Activated CD4-positive, alpha-beta T cell treated with anti-CD3 and anti-CD28 coated beads for 1 hour (primary cell): ENCODE data around the gene ADAMTSL4.

Experiments used
- DNase-seq: peaks from one replicate; pipeline ENCODE4 v3.0.0-alpha.2; 2020

ADAMTSL4 gene

DNA sequence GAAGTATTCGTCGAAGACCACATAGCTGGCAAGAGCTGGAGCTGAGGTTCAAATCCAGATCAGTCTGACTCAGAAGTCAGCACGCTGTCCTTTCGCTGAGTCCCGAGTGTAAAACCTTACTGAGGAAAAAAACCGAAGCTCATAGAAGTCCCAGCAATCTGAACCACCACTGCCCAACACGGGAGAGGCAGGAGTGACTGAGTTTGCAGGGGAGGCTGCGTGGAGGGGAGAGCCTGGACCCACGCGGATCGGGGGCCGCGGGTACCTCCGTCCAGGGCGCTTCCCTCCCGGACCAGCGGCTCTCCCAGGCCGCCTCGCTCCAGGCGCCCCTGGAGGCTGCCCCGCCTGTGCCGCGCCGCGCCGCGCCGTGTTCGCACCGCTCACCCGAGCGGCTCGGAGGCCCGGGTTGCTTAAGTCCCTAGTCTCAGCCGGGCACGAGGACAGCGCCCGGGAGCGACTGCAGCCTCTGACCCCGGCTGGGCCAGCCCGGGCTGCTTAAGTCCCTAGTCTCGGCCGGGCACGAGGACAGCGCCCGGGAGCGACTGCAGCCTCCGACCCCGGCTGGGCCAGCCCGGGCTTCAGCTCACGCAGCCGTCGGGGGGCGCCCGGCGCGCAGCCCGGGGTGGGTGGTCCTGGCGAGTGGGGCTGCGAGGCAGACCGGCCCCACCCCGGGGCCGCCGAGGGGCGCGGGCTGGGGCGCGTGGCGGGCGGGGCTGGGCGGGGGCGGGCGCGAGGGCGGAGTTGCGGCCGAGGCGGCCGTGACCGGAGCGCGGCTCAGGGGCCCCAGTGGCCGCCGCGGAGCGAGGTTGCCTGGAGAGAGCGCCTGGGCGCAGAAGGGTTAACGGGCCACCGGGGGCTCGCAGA lies at the start of gene ADAMTSL4:
Gene ADAMTSL4, plus strand, starts transcription at position 777 of the 864 bp plus-strand sequence. CDS start 2,881 bp downstream, outside the sequence.
- peak; percentile 31 for DNase-seq

DNA sequence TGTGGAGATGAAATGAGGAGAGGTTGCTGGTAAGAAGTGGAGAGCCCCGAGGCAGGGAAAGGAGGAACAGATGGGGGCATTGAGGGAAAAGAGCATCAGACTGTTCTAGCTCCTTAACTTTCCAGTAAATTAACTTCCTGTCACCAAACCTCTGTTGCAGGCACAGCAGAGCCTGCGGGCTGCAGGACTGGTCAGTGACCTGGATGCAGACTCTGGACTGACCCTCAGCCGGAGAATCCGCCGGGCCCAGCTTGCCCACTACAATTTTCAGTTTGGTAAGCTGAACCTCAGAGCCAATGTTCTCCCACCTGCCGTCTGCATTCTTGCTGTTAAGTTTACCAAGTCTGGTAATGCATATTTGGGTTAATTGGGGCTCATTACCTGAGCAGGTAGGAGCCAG lies 43.8 kb upstream of the ADAMTSL4 start:
- no peak for DNase-seq

DNA sequence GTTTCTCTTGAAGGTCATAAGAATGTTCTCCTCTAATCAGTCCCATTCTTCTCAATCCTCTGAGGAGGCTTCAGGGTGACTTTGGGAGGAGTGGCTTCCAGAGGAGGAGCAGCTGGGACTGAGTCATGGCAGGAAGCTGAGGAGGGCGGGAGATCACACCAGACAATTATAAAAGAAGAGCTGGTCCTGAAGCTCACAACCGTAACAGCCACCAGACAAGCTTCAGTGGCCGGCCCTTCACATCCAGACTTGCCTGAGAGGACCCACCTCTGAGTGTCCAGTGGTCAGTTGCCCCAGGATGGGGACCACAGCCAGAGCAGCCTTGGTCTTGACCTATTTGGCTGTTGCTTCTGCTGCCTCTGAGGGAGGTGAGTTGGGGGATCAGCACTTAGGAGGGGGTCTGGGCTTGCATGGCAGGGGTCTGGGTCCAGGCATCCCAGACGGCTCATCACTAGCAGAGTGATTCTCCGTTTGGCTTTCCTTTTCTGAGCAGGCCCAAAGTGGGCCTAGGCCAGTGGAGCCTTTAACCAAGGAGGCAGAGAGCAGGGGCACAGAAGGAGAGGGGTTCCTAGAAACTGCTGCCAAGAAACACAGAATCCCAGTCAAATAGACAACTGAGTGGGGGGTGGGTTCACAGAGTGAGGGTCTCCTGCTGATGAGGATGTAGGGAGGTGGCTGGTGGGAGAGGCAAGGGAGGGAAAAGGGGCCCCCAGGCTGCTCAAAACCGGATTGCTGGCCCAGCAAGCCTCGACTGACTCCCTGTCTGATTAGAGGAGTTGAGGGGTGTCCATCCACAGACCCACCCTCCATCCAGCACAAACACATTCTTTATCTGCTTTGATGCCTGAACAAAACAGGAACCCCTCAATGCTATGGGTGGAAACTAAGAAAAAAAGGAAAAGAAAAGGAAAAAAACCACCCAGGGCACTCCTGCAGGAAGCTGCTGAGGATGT lies 41.0 kb upstream of the ADAMTSL4 start, which contains the start of gene ECM1:
Gene ECM1, plus strand, starts transcription at position 198 of the 953 bp plus-strand sequence. Its CDS starts 101 bp downstream, at position 299.
- no peak for DNase-seq

DNA sequence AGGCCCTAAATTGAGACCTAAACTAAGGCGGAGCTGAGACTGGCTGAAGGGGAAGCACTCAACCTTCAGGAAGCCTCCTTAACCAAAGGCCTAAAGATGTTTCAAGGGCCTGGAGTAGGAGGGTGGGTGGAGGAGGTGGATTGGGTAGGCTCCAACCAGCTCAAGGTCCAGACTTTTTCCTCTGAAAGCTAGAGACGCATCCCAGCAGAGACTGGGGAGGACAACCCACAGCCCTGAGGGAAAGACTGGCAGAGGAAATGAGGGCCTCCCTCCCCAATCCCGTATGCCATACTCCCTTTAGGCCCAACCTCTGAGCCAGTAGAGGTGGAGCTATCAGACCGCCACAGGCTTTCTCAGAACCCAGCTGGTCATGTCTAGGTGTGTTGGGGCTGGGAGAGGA lies 40.2 kb upstream of the ADAMTSL4 start:
- DNase-seq = no peak

DNA sequence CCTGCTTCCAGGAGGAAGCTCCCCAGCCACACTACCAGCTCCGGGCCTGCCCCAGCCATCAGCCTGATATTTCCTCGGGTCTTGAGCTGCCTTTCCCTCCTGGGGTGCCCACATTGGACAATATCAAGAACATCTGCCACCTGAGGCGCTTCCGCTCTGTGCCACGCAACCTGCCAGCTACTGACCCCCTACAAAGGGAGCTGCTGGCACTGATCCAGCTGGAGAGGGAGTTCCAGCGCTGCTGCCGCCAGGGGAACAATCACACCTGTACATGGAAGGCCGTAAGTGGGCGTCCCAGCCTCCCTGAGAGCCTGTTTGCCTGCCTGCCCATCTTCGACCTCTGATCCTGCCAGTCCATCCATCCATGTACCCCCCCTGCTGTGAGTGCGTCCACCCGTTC lies 37.7 kb upstream of the ADAMTSL4 start:
- no peak for DNase-seq

DNA sequence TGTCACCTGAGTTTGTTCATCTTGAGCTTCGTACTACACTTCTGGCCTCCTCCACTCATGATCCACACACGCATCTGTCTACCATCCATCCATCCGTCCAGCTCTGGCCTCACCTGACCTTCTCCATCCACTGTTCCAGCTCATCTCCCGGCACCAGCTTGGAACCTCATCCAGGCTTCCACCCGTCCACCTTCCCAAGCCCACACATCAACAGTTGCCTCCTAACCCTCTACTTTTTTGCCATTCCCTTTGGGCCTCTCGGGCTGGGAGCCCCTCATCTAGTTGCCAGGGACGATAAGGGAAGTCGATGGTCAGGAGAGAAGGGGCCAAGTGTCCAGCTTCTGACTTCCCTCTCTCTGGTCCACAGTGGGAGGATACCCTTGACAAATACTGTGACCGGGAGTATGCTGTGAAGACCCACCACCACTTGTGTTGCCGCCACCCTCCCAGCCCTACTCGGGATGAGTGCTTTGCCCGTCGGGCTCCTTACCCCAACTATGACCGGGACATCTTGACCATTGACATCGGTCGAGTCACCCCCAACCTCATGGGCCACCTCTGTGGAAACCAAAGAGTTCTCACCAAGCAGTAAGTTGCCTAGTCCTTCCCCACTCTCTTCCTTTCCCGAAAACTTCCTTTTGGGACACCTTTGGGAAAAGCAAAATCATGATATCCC lies 37.1 kb upstream of the ADAMTSL4 start:
- DNase-seq = no peak

DNA sequence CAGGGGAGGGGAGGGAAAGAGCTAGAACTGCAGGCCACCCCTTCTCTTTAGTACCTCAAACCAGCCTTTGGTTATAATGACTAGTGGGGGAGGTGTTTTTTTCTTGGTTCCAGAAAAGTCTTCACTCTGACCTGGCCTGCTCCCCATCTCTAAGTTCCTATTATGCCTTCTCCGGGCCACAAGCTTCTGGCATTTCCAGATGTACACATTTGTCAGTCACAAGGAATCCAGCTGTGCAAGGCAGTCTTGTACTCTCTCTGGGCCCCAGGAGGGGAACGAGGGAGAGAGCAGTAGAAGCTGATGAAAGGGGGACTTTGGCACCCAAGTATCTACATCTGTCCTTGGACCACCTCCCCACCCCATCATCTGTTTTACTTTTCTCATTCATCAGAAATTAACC lies 36.4 kb upstream of the ADAMTSL4 start:
- DNase-seq = no peak

DNA sequence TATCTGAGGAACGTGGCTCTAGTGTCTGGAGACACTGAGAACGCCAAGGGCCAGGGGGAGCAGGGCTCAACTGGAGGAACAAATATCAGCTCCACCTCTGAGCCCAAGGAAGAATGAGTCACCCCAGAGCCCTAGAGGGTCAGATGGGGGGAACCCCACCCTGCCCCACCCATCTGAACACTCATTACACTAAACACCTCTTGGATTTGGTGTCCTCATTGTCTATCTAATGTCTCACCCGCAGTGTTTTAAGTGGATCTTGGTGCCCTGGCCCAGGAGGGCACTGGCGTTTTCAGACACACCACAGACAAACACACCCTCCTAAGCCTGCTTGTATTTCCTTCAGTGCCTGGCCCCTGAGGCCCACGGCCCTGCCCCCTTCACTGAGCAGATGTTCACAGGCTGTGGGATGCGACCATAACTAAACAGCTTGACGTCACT lies 35.8 kb upstream of the ADAMTSL4 start:
- DNase-seq = no peak

DNA sequence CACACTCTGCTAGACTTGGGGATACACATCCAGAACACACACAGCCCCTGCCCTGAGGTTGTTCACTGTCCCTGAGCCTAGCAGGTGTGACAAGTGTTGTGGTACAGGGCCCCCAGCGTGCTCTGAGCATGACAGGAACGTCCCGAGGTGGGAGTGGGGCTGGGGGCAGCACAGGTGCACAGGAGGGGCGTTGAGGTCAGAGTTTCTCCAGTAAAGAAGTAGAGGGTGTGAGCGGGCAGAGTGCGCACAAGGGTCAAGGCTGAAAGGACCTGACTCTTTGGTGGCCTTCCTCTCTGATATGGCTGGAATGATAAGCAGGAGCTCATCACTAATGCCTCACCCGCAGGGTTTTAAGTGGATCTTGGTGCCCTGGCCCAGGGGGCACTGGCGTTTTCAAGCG lies 34.9 kb upstream of the ADAMTSL4 start:
- DNase-seq = no peak

DNA sequence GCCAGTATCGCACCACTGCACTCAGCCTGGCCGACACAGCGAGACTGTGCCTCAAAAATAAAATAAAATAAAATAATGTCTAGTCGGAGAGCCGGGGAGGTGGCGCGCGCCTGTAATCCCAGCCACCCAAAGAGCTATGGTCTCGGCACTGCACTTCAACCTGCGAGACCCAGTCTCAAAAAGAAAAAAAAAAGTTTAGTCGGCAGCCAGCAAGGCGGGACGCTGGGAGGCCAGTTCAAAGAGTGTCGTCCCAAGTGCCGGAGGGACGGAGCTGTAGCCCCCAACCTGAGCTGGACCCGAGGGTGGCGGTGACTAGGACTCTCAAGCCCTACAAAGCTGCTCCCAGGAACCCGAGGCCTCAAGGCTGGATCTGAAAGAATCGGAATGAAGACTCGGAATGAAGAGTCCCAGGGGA lies 34.3 kb upstream of the ADAMTSL4 start:
- no peak for DNase-seq

DNA sequence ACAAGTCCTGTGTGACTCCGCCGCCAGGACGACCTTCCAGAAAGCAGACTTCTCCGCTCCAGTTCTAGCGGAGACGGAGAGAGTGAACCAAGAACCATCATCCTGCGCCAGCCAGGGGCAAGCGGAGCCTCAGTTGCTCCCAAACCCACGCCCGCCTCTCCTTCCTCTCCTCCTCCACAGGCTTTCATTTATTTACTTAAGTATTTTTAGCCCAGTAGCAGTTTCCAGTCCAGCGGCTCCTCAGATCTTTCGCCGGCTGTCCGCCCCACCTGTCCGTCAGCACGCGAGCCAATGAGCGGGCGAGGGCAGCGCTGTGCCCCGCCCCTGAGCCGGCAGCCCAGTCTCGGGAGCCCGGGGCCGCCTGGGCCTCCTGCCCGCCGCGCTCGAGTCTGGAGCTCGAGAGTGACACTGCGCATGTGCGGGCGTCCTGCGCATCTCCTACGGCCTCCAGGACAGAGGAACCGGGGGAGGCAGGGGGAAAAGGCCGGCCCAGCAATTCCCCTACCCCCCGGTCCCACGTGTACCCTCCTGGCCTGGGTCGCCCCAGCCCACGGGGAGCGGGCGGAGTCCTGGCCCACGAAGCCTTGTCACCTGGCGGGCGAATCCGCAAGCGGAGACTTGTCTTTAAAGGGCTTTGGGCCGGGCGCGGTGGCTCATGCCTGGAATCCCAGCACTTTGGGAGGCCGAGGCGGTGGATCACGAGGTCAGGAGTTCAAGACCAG lies 33.7 kb upstream of the ADAMTSL4 start, which contains the start of gene FALEC:
Gene FALEC, plus strand, starts transcription at position 425 of the 722 bp plus-strand sequence.
- DNase-seq = peak; percentile 86

DNA sequence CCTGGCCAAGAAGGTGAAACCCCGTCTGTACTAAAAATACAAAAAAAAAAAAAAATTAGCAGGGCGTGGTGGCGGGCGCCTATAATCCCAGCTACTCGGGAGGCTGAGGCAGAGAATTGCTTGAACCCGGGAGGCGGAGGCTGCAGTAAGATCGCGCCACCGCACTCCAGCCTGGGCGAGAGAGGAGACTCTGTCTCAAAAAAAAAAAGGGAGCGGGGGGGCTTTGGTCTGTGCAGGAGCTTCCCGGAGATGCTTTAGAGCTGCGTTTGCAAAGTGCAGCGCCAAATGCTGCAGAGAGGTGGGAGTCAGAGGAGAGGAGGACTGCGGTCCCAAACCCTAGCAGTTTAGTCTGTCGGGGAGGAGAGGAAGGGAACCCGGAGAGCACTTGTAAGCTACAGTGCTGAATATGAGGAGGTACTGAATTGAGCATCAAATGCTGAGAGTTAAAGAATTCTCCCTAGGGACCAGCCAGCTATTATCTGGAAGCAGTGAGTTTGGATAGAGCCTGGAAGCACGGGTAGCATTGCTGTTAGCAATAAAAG lies 33.1 kb upstream of the ADAMTSL4 start:
- no peak for DNase-seq

DNA sequence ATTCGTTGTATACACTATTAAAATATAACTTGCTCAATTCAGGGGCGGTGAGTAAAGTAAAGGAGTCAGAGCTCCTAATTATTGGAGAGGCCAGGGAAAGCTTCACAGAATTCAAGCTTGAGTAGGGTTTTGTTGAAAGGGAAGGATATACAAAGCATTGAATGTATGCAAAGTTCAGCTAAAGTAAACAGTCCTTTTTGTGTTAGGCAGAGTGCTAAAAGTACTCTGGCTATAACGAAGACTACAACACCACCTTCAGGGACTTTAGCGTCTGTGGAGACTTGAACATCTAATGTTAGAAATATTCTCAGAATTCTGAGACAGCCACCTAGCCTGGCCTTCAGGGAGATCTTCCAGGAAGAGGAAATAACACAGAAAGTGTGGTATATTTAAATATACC lies 32.6 kb upstream of the ADAMTSL4 start:
- no peak for DNase-seq

DNA sequence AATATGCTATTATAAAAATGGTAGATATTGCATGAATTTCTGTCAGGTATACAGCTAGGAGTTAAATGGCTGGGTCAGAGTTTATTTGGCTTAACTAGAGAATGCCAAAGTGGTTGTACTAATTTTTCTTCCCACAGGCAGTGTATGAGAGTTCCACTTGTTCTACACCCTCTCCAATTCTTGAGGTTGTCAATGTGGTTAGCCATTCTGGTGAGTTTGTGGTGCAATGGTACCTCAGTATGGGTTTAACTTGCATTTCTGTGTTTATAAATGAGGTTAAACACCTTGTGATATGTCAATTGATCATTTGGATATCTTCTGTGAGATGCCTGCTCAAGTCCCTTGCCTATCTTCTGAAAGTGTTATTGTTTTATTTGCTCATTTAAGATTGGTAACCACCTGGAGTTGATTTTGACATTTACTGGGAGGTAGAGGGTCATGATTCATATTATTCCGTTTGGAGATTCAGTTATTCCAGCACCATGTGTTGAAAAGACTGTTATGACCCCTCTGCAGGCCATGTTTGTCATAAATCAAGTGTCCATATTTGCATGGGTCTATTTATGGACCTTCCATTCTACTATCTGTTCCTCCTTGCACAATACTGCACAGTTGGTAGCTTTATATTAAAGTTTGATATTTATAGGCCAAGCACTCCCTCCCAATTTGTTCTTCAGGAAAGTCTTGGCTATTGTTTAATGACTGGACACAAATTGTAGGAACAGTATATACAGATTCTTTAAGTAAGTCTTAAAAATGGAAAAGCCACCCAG lies 27.8 kb upstream of the ADAMTSL4 start:
- DNase-seq = no peak

DNA sequence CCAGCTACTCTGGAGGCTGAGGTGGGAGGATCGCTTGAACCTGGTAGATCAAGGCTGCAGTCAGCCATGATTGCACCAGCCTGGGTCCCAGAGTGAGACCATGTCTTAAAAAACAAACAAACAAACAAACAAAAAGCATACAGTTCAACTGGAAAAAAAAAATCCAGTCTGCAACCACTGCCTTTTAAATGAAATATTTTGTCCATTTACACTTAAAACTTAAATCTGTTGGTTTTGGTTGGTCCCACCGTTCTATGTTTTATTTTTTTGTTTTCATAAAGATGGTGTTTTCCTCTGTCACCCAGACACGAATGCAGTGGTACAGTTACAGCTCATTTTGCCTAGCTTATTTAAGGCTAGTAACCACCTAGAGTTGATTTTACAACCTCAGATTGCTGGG lies 23.9 kb upstream of the ADAMTSL4 start:
- DNase-seq = no peak

DNA sequence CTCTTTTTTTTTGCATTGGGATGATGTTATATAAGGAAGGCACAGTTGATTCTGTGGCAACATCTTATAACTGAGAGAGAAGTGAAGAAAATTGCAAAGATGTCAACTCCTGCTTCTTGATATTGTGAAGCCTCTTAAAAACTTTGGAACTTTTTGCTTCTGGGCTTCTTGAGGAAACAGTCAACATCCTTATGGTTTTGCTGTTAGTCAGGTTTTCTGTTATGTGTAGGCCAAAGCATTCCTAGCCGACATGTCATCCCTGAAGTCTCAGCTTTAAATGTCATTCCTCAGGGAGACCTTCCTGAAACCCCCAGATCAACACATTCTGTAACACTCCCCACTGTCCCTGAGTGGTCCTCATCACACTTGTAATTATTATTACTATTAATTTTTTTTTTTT lies 21.0 kb upstream of the ADAMTSL4 start:
- DNase-seq = no peak

DNA sequence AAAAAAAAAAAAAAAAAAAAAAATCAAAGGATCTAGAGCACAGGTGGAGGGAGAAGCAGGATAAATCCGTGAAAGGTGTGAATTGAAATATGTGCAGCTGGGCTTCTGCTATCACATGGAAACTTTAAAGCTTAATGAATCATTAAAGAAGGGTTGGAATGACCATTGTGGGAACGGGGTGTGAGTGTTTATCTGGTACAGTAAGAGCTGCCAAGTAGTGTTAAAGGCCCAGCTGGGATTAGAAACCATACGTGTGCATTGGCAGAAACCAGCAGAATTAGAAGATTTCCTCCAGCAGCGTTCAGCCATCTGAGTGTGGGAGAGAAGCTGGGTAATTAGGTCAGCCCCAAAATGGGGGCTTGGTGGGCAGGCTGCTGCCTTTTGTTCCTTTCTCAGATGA lies 20.2 kb upstream of the ADAMTSL4 start:
- DNase-seq = no peak

DNA sequence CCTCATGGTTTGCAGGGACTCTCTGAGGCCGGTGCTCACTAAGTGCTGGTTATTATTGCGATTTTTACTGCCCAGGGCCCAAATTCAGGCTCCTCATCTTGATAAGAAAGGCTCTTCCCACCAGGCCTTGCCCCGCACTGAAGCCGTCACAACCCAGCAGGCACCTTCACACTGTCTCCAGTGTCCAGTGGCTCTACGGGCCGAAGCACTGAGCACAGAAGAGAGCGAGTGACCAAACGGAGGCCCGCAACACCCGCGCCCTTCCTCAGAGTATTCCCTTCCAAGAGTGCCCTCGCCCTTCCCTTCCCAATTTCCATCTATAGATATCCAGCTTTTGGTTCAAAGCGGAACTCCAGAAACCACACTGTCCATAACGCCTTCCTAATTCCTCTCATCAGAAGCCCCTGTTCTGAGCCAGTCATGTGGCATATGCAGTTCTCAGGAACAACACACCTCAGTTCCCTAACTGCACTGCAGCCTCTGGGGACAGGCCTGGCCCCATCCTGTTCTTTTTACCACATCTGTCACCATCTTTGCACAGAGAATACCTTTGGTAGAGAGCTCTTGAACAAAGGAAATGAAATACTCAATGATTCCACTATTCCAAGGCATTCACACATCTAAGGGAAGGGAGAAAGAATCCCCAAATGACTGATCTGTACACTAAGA lies 18.6 kb upstream of the ADAMTSL4 start:
- DNase-seq = no peak

DNA sequence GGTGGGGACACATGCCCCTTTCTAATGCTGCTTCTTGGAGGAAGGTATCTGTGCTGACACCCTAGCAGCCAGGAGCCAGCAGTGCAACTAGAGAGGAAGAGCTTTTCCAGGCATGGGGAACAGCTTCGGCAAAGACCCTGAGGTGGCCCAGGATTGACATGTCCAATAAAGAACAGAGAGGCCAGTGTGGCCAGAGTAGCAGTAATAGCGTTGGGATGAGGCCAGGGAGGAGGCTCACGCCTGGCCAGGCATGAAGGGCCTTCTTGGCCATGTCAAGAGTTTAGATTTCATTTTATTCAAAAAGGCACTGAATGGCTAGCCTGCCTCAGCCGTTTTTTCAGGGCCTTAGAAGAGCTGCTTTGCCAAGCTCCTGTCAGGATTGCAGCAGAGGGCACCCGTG lies 16.3 kb upstream of the ADAMTSL4 start:
- no peak for DNase-seq

DNA sequence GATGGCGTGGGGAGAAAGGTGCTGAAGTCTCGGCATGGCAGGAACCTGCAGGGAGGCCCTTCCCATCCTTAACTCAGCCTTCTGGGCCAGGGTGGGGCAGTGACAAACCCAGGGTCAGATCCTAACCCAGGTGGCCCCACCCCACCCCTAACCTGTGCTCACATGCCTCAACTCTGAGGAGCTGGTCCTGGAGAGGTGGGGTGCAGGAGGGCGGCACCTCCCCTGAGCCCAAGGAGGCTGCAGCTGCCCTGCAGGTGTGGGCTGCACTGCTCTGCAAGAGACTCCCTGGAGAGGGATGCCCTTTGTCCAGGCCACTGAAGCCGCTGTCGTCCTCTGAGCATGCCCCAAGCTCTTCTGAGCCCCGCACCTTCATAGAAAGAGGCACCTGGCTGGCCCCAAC lies 15.2 kb upstream of the ADAMTSL4 start:
- DNase-seq = no peak
